Adrenal gland (tissue), 5 donors: Measurements from ENCODE around the gene STAT6.

Experiments used
- POLR2A ChIP-seq, 2 donors: fragments of 450-650 bp; IDR thresholded peaks; one replicate each; pipeline ENCODE4 v1.6.1; 2017; ENCODE audit warnings: antibody characterized with exemption in 2 of 2, mild to moderate bottlenecking in 2 of 2, moderate library complexity in 1 of 2
- TF ChIP-seq, protein P1 (sequence below), 6 experiments: fragments of 450-650 bp in 4 of 6; fragments of 200-600 bp in 2 of 6; sonication (generic) in 1 of 6; IDR thresholded peaks; 1 replicate in 5 of 6; 2 replicates in 1 of 6; pipeline versions ENCODE4 v1.5.1 to v1.8.0; 2016 to 2021; ENCODE audit warnings: antibody characterized with exemption in 6 of 6, mild to moderate bottlenecking in 2 of 6, moderate library complexity in 1 of 6
- donor health status: DM: no; HTN: no; CAD: no.

DNA sequence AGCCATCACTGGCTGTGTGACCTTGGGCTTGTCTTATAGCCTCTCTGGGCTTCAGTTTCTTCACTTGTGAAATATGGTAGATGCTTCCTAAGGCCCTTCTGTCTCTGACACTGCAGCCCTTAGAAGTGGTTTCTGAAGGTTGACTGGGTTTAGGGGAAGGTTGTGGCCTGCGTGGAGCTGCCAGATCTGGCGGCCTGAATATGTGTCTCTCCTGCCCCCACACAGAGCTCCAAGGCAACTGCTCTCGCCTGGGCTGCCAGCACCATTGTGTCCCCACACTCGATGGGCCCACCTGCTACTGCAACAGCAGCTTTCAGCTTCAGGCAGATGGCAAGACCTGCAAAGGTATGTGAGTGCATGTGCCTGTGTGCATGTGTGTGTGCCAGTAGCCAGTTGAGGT lies 32.3 kb upstream of the STAT6 start:
- TF ChIP-seq POLR2A (IDR thresholded peaks at IDR 0.05) = no peak
- TF ChIP-seq, protein P1, sequence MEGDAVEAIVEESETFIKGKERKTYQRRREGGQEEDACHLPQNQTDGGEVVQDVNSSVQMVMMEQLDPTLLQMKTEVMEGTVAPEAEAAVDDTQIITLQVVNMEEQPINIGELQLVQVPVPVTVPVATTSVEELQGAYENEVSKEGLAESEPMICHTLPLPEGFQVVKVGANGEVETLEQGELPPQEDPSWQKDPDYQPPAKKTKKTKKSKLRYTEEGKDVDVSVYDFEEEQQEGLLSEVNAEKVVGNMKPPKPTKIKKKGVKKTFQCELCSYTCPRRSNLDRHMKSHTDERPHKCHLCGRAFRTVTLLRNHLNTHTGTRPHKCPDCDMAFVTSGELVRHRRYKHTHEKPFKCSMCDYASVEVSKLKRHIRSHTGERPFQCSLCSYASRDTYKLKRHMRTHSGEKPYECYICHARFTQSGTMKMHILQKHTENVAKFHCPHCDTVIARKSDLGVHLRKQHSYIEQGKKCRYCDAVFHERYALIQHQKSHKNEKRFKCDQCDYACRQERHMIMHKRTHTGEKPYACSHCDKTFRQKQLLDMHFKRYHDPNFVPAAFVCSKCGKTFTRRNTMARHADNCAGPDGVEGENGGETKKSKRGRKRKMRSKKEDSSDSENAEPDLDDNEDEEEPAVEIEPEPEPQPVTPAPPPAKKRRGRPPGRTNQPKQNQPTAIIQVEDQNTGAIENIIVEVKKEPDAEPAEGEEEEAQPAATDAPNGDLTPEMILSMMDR (IDR thresholded peaks at IDR 0.05) = no peak
